GM12892 (cell line): Measurements from ENCODE around the gene GABRG3.

Experiments used
- POLR2A ChIP-seq: IDR thresholded peaks from 2 replicates; pipeline ENCODE4 v1.6.1; 2011; ENCODE audit warnings: low read depth, low read length, control low read depth
- TAF1 ChIP-seq: IDR thresholded peaks from 2 replicates; pipeline ENCODE4 v1.6.1; 2011; ENCODE audit warnings: low read depth, mild to moderate bottlenecking, control low read depth, low read length, borderline replicate concordance

- TF ChIP-seq POLR2A = no peak
- no peak for TF ChIP-seq TAF1
Observed at GRCh38 chr15:27498700-27499099, 527.7 kb downstream of the GABRG3 start.
